Fibroblast of skin of right biceps (primary cell): ENCODE data around the gene ZBTB12.
A peak's percentile ranks its signal among the peaks of the same experiment; 100 is the strongest.
"Not testable (repeated sequence)": the region's sequence is repeated elsewhere in the genome, so short reads cannot be mapped to it uniquely, and the experiment has no call there.

Experiments used
- DNase-seq: peaks from one replicate; pipeline ENCODE4 v3.0.0-alpha.2; 2013

ZBTB12 gene

DNA sequence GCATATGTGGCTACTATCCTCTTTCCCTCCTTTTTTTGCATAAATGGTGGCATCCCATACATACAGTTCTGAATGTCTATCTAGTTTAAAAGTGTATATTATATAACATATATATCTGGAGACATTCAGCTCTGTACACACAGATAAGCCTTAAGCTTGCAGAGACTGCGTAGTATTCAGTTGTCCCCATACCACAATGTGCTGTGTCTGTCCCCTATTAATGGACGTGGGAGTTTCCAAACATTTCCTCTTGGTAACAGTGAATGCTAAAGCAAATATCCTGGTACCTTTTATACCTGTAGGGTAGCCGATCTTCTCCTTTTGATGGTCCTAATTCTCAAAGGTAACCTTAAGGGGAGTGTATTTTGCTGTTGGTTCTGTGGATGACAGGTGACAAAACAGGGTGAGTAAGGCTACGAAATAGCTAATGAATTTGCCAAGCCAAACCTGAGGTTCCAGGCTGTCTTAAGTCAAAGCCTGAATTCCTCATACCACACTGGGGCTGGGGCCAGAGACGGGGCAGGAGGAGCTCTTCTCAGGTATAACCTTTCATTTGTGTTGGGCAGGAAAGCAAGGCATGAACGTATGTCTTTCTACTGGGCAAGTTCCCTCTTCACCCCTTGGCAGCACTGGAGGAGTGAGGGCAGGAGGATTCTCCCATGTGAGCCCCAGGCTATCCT, 17.9 kb upstream of the ZBTB12 start:
- DNase-seq, result no peak

DNA sequence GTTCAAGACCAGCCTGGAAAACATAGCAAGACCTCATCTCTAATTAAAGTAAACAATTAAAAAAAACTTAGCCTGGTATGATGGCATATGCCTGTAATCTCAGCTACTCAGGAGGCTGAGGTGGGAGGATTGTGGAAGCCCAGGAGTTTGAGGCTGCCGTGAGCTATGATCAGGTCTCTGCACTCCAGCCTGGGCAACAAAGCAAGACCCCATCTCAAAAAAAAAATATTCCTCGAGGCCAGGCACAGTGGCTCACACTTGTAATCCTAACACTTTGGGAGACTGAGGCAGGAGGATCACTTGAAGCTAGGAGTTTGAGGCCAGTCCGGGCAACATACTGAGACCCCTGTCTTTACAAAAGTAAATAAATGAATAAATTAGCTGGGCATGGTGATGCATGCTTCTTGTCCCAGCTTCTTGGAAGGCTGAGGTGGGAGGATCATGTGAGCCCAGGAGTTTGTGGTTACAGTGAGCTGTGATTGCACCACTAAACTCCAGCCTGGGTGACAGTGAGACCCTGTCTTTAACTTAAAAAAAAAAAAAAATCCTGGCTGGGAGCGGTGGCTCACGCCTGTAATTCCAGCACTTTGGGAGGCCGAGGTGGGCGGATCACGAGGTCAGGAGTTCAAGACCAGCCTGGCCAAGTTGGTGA, 16.3 kb upstream of the ZBTB12 start:
- no peak for DNase-seq

- DNase-seq, result no peak
These were observed 13.9 kb upstream of the ZBTB12 start for GRCh38 chr6:31915756-31916155.

DNA sequence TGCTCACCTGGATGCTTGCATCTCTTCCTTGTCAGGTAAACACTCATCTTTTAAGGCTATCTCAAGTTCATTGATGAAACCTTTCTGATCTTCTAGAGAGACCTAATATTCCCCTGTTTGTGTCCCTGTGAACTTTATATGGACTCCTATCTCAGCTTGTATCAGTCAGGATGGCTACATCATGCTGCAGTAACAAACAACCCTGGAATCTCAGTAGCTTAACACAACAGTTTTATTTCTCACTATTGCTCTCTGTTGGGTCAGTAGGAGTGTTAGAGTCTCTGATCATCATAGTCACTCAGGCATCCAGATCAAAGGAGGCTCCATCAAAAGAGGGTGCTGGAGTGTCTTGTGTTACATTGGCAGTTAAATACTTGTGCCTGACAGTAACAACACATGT, 13.5 kb upstream of the ZBTB12 start:
- DNase-seq, result no peak

GRCh38 chr6:31911826-31912585, 10.1 kb upstream of the ZBTB12 start:
- no peak for DNase-seq

GRCh38 chr6:31909298-31909697, 7.4 kb upstream of the ZBTB12 start:
- not testable (repeated sequence) for DNase-seq

- peak; percentile 59 for DNase-seq
These were observed 6.9 kb upstream of the ZBTB12 start for GRCh38 chr6:31908791-31909190.

DNA sequence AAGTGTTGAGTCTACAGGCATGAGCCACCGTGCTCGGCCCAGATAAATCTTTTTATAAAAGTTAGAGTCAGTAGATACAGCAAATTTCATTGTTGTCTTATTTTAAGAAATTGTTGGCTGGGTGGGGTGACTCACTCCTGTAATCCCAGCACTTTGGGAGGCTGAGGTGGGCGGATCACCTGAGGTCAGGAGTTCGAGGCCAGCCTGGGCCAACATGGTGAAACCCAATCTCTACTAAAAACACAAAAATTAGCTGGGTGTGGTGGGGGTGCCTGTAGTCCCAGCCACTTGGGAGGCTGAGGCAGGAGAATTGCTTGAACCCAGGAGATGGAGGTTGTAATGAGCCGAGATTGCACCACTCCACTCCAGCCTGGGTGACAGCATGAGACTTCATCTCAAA, 6.4 kb upstream of the ZBTB12 start:
- DNase-seq, result not testable (repeated sequence)

- DNase-seq, result peak; percentile 76
These were observed 5.4 kb upstream of the ZBTB12 start for GRCh38 chr6:31907158-31907813.

DNA sequence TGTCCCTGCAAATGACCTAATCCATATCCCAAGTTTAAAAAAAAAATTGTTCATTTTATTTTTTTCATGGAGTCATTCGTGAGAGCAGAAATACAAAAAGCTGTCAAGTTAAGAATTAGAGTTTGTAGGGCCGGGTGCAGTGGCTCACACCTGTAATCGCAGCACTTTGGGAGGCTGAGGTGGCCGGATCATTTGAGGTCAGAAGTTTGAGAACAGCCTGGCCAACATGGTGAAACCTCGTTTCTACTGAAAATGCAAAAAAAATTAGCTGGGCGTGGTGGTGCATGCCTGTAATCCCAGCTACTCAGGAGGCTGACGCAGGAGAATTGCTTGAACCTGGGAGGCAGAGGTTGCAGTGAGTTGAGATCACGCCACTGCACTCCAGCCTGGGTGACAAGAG, 4.8 kb upstream of the ZBTB12 start:
- not testable (repeated sequence) for DNase-seq

GRCh38 chr6:31906122-31906521, 4.2 kb upstream of the ZBTB12 start:
- no peak for DNase-seq

- DNase-seq, result no peak
These were observed 3.2 kb upstream of the ZBTB12 start for GRCh38 chr6:31905041-31905440.

- no peak for DNase-seq
These were observed 2.1 kb upstream of the ZBTB12 start for GRCh38 chr6:31903957-31904356.

DNA sequence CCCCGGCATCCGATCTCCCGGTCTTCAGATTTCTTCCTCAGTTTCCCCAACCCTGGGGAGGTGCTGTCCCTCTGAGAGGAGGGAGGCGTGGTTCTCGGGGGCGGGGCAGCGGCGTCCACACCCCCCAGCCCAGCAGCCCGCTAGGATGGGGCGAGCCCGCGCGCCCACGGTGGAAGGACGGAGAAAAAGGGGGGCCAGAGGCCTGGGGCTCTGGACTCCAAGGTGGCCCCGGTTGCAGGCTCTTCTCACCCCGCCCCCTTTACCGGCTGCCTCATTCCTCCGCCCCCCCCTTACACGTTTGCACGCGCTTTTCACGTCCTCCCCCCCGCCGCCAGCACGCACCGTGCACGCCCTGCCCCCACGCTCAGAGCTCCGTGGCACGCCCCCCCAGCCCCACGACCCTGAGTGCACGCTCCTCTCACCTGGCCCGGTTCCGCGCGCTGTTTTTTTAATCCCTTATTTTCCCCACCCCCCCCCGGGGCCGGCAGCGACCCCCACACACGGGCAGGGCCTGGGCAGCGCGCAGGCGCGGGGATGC, 402 bp downstream of the ZBTB12 start:
- DNase-seq, result peak; percentile 60

DNA sequence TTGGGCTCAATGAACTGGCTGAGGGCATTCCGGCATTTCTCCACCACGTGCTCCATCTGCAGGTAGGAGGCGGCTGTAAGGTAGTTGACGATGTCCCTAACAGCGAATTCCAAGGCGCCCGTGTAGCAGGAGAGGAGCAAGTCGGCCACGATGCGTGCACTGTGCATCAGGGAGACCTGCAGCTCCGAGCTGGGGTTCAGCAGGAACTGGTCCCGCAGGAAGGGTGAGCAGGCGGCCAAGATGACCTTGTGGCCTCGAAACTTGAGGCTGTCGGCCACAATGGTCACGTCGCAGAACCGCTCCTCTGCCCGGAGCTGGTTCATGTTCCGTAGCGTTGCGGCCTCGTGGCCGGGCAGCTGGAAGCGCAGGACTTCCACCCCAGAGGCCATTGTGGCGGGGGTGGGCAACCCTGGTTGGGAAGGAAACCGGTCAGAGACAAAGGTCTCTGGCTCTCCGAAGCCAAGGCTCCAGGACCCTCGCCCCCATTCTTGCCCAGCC, 920 bp downstream of the ZBTB12 start:
- no peak for DNase-seq

GRCh38 chr6:31899882-31900722, 1.8 kb downstream of the ZBTB12 start:
- DNase-seq, result no peak

- no peak for DNase-seq
These were observed 2.7 kb downstream of the ZBTB12 start for GRCh38 chr6:31899215-31899614.

- peak; percentile 26 for DNase-seq
These were observed 3.4 kb downstream of the ZBTB12 start for GRCh38 chr6:31898383-31899011.

GRCh38 chr6:31897612-31898382, 4.1 kb downstream of the ZBTB12 start, which contains the start of gene EHMT2:
Gene EHMT2, minus strand, starts transcription at chr6:31897698. Its CDS starts 21 bp downstream, at chr6:31897677.
- DNase-seq, result peak; percentile 81

DNA sequence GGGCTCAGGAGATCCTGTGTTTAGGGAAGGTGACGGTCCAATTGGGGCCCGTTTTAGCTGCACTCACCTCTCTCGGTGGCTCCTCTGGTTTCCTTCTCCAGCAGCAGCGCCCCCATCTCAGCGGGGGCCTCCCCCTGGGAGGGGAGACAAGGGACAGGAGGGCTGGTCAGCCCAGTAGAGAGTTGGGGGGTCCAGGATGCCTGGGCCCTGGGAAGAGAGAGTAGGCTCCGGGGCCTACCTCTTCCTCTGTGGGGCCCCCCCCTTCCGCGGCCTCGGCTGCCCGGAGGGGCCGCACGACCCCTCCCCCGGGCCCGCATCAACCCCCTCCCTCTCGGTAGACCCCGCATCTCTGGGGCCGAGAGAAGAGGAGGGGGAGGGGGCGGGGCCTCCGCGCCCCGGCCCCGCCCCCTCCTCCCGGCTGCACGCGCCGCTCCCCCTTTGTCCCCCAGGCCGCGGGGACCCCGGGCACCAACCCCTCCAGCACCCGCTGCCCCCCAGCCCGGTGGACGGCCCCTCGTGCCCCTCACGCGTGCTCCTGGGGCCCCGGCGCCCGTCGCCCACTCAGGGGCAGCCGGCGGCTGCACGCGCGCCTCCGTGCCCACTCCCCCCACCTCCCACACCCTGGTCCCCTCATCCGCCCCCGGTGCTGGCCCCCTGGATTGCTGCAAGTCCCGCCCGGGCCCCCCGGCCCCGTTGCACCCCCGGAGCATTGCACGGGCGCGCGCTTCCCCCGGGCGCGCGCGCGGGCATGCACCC, 4.9 kb downstream of the ZBTB12 start:
- no peak for DNase-seq
